A673 (cell line): ENCODE data around the gene CDR2L. TPM values are rescaled to one million over a fixed set of nuclear protein-coding genes. Genes with fewer than 3 reads are reported as not detected.
A peak's percentile ranks its signal among the peaks of the same experiment; 100 is the strongest.

Experiments
- BruUV-seq: library from RNA; stranded (reverse); fragments of 400-500 nt; replicated peaks from 2 replicates; lab custom pipeline; 2021; lab: Mats Ljungman, UMichigan
- CTCF ChIA-PET: fragments of 300-600 bp; sonication (Branson Sonifier 250); formaldehyde crosslinking; loops from one replicate; lab custom pipeline; 2022; ENCODE audit warnings: antibody characterized with exemption; lab: Charles Lee
- POLR2A ChIA-PET: fragments of 300-600 bp; sonication (Branson Sonifier 250); formaldehyde crosslinking; loops from one replicate; lab custom pipeline; 2022; ENCODE audit warnings: antibody characterized with exemption; ENCODE audit not compliant: low non-redundant PET; lab: Charles Lee
- DNase-seq: peaks from one replicate; pipeline ENCODE4 v3.0.0-alpha.2; 2015; ENCODE audit warnings: low spot score
- H3K27ac ChIP-seq: fragments of 200-600 bp; sonication (generic); 2 replicates; pipeline ENCODE4 v1.5.1; 2016; ENCODE audit warnings: mixed run types, low read depth, mild to moderate bottlenecking, mixed read lengths, antibody characterized with exemption, low read length; ENCODE audit not compliant: poor library complexity, severe bottlenecking
- H3K27me3 ChIP-seq: fragments of 200-600 bp; sonication (generic); replicated peaks from 2 replicates; pipeline ENCODE4 v1.6.1; 2017; ENCODE audit warnings: mixed run types, low read depth, mild to moderate bottlenecking, mixed read lengths, antibody characterized with exemption, low read length; ENCODE audit not compliant: insufficient read depth, poor library complexity
- H3K36me3 ChIP-seq: fragments of 200-600 bp; sonication (generic); 2 replicates; pipeline ENCODE4 v1.6.1; 2016; ENCODE audit warnings: mixed run types, mild to moderate bottlenecking, mixed read lengths, antibody characterized with exemption, low read length; ENCODE audit not compliant: insufficient read depth, poor library complexity, severe bottlenecking
- H3K4me1 ChIP-seq: fragments of 200-600 bp; sonication (generic); 2 replicates; pipeline ENCODE4 v1.6.1; 2017; ENCODE audit warnings: mixed run types, mild to moderate bottlenecking, mixed read lengths, antibody characterized with exemption, low read length; ENCODE audit not compliant: insufficient read depth, poor library complexity, severe bottlenecking
- H3K4me3 ChIP-seq: fragments of 200-600 bp; sonication (generic); 2 replicates; pipeline ENCODE4 v1.5.1; 2016; ENCODE audit warnings: low read depth, mixed run types, mild to moderate bottlenecking, mixed read lengths, low read length; ENCODE audit not compliant: poor library complexity, severe bottlenecking
- H3K9me3 ChIP-seq: fragments of 200-600 bp; sonication (generic); 2 replicates; pipeline ENCODE4 v1.6.1; 2016; ENCODE audit warnings: mixed run types, low read depth, mild to moderate bottlenecking, mixed read lengths, antibody characterized with exemption, low read length; ENCODE audit not compliant: poor library complexity, severe bottlenecking
- EZH2 ChIP-seq: fragments of 200-600 bp; sonication (generic); IDR thresholded peaks from 2 replicates; pipeline ENCODE4 v1.6.1; 2017; ENCODE audit warnings: borderline replicate concordance, low read depth, mild to moderate bottlenecking, mixed read lengths, antibody characterized with exemption, low read length; ENCODE audit not compliant: poor library complexity, severe bottlenecking
- intact Hi-C: fragments of 100-400 bp; cut with micrococcal nuclease; formaldehyde crosslinking; loops from one replicate; pipeline ENCODE4 v1.10.0; 2022; ENCODE audit not compliant: unreplicated experiment
- total RNA-seq: library from RNA; stranded (reverse); gene quantifications from 2 replicates; pipeline ENCODE4 v1.2.3, GENCODE V29; 2021
- TF ChIP-seq, protein P1 (sequence below): fragments of 300-800, 200-600 bp; sonication (generic); conservative IDR thresholded peaks from 2 replicates; pipeline ENCODE4 v1.5.1; 2017; ENCODE audit warnings: low read depth, mild to moderate bottlenecking, antibody characterized with exemption, low read length, moderate library complexity, mixed read lengths

The CDR2L gene
- total RNA-seq, 1 experiment from 2014 or later, result 5.8 TPM

GRCh38 chr17:74954665-74955421 is 32.6 kb upstream of the CDR2L start:
- intact Hi-C loops, result loop anchor here (5.0 to 10.0 kb wide), 2 partner anchors 210 to 298 kb away; partner anchors contain the start of gene NHERF1
- no peaks in the 10 kb centered on the region for H3K9me3 ChIP-seq
- no TSS peak for BruUV-seq
- H3K27ac ChIP-seq, result no peak overlapping the region
- no peaks in the 10 kb centered on the region for H3K4me1 ChIP-seq
- ChIA-PET POLR2A (no interaction called here), CTCF (no interaction called here)
- DNase-seq, result no peak
- H3K4me3 ChIP-seq, result no peak overlapping the region
- H3K27me3 ChIP-seq, result peaks cover 50% of the 10 kb centered on the region
- no peaks in the 10 kb centered on the region for H3K36me3 ChIP-seq
- TF ChIP-seq, protein P1, sequence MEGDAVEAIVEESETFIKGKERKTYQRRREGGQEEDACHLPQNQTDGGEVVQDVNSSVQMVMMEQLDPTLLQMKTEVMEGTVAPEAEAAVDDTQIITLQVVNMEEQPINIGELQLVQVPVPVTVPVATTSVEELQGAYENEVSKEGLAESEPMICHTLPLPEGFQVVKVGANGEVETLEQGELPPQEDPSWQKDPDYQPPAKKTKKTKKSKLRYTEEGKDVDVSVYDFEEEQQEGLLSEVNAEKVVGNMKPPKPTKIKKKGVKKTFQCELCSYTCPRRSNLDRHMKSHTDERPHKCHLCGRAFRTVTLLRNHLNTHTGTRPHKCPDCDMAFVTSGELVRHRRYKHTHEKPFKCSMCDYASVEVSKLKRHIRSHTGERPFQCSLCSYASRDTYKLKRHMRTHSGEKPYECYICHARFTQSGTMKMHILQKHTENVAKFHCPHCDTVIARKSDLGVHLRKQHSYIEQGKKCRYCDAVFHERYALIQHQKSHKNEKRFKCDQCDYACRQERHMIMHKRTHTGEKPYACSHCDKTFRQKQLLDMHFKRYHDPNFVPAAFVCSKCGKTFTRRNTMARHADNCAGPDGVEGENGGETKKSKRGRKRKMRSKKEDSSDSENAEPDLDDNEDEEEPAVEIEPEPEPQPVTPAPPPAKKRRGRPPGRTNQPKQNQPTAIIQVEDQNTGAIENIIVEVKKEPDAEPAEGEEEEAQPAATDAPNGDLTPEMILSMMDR, result no peak
- no peak for TF ChIP-seq EZH2

GRCh38 chr17:74956093-74956492 is 31.3 kb upstream of the CDR2L start:
- no peaks in the 10 kb centered on the region for H3K9me3 ChIP-seq
- intact Hi-C loops, result loop anchor here (5.0 to 10.0 kb wide), 2 partner anchors 211 to 299 kb away; partner anchors contain the start of gene NHERF1
- POLR2A ChIA-PET, result no interaction called here
- no peak overlapping the region for H3K4me3 ChIP-seq
- no TSS peak for BruUV-seq
- CTCF ChIA-PET, result no interaction called here
- H3K27me3 ChIP-seq, result peaks cover 39% of the 10 kb centered on the region
- no peaks in the 10 kb centered on the region for H3K4me1 ChIP-seq
- H3K27ac ChIP-seq, result no peak overlapping the region
- TF ChIP-seq, protein P1, result no peak
- no peak for TF ChIP-seq EZH2
- H3K36me3 ChIP-seq, result no peaks in the 10 kb centered on the region
- no peak for DNase-seq

GRCh38 chr17:74957935-74958740 is 29.3 kb upstream of the CDR2L start:
- POLR2A ChIA-PET, result no interaction called here
- BruUV-seq, result no TSS peak

More at GRCh38 chr17:74957935-74958740, 29.3 kb upstream of the CDR2L start:
- DNase-seq, result peak; percentile 73
- Histone ChIP-seq H3K9me3 (no peaks in the 10 kb centered on the region), H3K27me3 (peaks cover 18% of the 10 kb centered on the region), H3K36me3 (no peaks in the 10 kb centered on the region), H3K27ac (no peak overlapping the region), H3K4me1 (no peaks in the 10 kb centered on the region), H3K4me3 (no peak overlapping the region)
- intact Hi-C loops, result loop anchor here (1.0 to 10.0 kb wide), 4 partner anchors 35 to 301 kb away; partner anchors contain the start of genes NHERF1 and USH1G
- CTCF ChIA-PET, result interaction anchor here (0.5 to 2.1 kb wide), 11 partner anchors 9 to 301 kb away, joined by 3 to 15 read pairs (median 3); partner anchors contain the start of genes MRPL58 and OTOP2
- no peak for TF ChIP-seq EZH2
- TF ChIP-seq, protein P1, result peak; percentile 93
